ENCODE results near the gene GPX2. TPM values are rescaled to one million over a fixed set of nuclear protein-coding genes. Genes with fewer than 3 reads are reported as not detected.

GPX2 gene
- total RNA-seq, 1 experiment from 2014 or later: not detected

GRCh38 chr14:64960762-64961276, 18.3 kb upstream of the GPX2 start:
- DNase-seq (ENCODE audit: low read depth): no peak

DNA sequence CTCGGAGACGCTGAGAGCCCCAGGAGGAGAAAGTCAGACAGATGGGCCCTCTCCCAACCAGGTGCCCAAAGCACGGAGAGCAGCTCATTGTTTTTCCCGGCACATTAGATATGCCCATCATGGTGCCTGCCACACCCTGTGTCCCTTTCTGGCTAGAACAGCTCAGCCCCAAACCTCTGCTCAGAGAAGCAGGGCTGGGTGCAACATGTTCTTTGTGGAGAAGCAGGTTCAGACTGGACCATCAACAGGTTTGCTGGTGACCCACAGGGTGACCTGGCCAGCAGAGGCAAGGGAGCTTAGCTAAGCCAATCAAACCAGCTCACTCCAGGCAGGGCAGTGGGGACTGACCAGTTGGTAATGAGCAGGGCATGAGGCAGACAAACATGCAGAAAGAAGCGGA, 16.2 kb upstream of the GPX2 start:
- no peak for DNase-seq (ENCODE audit: low read depth)

GRCh38 chr14:64958201-64958600, 15.7 kb upstream of the GPX2 start:
- DNase-seq (ENCODE audit: low read depth): no peak

DNA sequence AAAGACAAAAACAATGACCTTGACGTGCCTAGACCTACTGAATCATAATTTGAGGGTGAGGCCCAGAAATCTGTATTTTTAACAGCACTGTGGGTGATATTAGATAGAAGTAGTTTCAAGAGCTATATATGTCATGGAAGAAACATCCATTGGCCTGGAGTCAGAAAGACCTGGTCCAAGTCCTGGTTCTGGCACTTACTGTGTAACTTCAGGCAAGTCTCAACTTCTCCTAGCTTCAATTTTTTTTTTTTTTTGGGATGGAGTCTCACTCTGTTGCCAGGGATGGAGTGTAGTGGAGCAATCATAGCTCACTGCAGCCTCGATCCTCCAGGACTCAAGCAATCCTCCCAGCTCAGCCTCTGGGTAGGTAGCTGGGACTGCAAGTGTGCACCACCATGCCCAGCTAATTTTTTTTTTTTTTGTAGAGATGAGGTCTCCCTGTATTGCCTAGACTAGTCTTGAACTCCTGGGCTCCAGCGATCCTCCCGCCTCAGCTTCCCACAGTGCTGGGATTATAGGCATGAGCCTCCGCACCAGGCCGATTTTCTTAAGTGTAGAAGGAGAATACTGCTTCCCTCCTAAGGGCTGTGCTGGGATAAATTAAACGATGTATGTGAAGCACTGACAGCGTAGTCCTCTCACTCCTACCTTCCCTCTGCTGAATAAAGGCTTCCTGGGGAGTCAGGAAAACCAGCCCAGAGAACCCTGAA, 14.3 kb upstream of the GPX2 start:
- no peak for DNase-seq (ENCODE audit: low read depth)

- DNase-seq (ENCODE audit: low read depth): no peak
Measured at GRCh38 chr14:64955297-64955696, 12.8 kb upstream of the GPX2 start.

- no peak for DNase-seq (ENCODE audit: low read depth)
Measured at GRCh38 chr14:64954491-64955240, 12.1 kb upstream of the GPX2 start.

DNA sequence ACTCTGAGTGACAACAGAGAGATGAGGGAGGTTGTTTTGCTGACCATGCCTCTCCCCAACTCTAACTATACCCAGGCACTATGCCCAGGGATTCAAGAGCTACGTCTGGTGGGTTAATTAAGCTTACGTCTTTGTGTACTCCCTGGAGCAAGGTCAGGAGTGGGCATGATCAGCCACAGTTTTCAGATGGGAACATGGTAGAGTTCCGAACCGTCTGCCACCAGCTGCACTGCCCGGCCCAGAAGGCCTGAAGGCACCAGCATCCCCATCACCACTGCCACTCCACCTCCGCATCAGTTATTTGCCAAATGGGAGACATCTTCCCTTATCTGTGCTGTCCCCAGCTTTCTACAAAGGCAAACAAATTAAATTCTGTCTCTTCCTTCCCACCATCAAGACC, 11.1 kb upstream of the GPX2 start:
- DNase-seq (ENCODE audit: low read depth): no peak

DNA sequence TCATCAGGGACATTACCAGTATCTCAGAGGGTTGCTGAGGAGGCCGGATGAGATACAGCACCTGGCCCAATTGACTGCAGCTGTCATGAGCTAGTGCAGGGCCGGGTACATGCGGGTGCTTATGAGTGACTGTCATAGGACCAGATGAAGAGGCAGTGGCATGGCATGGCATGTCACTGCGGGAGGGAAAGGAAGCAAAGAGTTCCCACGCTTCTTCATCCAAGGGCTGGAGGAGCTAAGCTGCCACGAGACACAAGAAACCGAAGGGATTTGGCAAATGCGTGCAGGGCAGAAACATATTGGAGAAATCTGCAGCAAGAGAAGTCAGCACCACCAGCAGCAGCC, 10.7 kb upstream of the GPX2 start:
- DNase-seq (ENCODE audit: low read depth): no peak

GRCh38 chr14:64952598-64953309, 10.2 kb upstream of the GPX2 start:
- no peak for DNase-seq (ENCODE audit: low read depth)

GRCh38 chr14:64951724-64952123, 9.2 kb upstream of the GPX2 start:
- no peak for DNase-seq (ENCODE audit: low read depth)

DNA sequence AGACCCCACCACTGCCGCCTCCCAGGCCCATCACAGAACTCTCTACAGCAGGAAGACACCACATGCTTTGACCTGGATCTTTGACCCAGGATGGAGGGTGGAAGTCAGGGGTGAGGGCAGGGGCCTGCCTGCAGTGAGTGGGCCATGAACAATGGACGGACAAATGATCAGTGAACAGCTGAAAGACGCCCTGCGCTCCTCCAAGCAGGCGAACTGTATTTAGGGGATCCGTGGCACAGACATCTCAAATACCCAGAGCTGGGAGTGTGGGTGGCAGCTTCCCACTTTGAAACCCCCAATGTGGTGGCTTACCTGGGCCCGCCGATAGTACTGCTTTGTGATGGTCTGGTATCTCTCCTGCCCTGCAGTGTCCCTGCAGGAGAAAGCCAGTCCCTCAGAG, 8.7 kb upstream of the GPX2 start:
- no peak for DNase-seq (ENCODE audit: low read depth)

DNA sequence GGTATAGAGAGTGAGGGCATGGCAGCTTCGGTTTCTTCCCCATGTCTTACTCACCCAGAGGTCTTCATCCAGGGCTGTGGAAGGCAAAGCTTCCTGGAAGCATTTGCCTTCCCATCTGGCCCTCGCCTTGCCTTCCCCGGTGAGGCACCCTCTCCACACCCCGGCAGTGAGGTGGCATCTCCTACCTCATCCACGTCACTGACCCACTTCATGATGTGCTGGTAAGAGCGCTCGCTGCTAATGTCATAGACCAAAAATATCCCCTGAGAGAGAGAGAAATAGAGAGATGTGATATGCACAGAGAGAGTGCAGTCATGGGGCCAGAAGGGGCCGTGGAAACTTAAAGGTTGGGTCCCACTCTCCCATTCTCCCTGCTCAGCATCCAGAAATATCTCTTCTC, 8.3 kb upstream of the GPX2 start:
- no peak for DNase-seq (ENCODE audit: low read depth)

GRCh38 chr14:64948612-64949210, 6.2 kb upstream of the GPX2 start:
- DNase-seq (ENCODE audit: low read depth): no peak

DNA sequence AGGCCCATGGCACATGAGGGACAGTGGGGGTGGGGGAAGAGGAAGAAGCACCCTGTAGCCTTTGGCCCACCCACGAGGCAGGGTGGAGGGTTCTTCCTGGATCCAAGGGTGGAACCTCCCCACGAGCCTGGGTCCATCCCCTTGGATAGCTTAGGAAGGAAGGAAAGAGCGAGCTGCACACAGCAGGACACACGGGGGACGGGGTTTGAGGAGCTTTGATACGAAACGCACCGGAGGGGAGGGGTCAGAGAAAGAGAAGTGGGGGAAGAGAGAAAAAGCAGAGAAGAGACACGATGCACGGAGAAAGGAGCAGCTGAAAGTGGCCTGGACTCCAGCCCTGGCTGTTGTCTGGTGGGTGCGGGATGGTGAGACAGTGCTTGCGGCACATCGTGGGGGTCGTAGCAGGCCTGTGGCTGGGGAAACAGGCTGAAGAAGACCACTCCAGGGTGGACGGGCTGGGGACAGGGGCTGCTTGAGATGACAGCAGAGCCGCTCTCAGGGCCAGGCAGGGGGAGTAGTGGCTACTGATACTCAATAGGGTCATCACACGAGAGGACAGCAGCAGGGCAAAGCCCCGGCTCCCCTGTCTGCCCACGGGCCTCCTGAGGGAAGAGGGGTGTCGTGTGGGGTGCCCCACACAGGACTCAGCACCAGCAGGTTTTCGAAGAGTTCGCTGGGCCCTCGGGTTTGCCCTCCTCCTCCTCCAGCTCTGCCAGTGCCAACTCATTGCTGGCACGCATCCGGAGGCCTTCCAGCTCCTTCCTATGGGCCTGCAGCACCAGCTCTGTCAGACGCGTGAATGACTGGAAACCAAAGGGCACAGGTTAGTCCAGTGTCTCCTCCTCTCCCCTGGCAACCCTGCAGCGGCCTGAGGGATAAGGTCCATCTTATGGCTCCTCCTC, 5.4 kb upstream of the GPX2 start:
- no peak for DNase-seq (ENCODE audit: low read depth)

GRCh38 chr14:64946310-64947045, 3.9 kb upstream of the GPX2 start:
- DNase-seq (ENCODE audit: low read depth): no peak

- no peak for DNase-seq (ENCODE audit: low read depth)
Measured at GRCh38 chr14:64945431-64946178, 3.1 kb upstream of the GPX2 start.

DNA sequence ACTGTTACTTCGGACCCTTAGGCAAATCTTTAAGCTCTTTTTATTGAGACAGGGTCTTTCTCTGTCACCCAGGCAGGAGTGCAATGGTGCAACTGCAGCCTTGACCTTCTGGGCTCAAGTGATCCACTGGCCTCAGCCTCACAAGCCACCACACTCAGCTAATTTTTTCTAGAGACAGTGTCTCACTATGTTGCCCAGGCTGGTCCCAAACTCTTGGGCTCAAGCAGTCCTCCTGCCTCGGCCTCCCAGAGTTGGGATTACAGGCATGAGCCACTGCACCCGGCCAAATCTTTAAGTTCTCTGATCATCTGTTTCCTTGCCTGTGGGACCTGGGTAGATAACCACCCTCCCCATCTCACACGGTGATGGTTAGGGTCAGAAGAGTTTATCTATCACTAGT, 2.3 kb upstream of the GPX2 start:
- no peak for DNase-seq (ENCODE audit: low read depth)

DNA sequence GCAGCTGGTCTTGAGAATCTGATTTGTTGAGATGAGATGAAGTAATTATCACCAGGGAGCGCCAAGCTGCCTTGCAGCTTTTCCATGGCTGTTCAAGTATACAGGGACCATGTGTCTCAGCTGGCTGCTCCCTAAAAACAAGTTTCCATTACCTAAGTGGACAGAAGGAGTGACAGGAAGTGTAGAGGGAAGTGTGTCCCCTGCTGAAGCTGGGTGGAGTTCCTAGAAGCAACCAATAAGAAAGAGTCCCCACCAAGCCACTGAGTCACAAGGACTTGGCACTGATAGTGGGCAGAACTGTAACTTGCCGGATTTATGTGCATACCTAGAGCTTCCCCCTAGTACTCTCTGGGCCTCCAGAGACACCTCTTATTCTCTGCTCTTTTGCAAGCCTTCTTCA, 1.5 kb upstream of the GPX2 start:
- DNase-seq (ENCODE audit: low read depth): no peak

DNA sequence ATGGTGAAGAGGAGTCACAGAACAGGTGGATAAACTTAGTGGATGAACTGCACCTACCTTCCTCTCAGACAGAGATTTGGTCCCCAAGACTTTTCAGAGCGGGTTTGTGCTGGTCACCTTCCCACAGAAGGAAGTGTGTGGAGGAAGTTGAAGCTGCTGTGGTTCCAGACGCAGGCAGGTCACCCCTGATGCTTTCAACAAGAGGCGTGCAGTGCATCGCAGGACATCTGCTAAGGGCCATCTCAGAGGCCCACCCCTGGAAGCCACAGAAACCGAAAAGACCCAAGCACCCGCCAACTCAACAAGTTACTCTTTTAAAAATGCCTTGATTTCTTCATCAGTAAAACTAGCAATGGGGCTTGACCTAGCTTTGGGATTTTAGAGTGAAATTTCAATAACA, 1.0 kb upstream of the GPX2 start:
- DNase-seq (ENCODE audit: low read depth): no peak

- no peak for DNase-seq (ENCODE audit: low read depth)
Measured at GRCh38 chr14:64940336-64940910, 2.1 kb downstream of the GPX2 start.
